GM18499 (cell line): ENCODE measurements around the gene UBE2G1.
"Not testable (repeated sequence)": the region's sequence is repeated elsewhere in the genome, so short reads cannot be mapped to it uniquely, and the experiment has no call there.

ENCODE experiments used
- ATAC-seq: cut with Tn5 transposase; IDR thresholded peaks from one replicate; pipeline ENCODE4 v1.9.1; 2021; ENCODE audit warnings: moderate number of reproducible peaks; ENCODE audit not compliant: insufficient read depth, unreplicated experiment

The UBE2G1 gene

GRCh38 chr17:4256952-4257351 is 109.5 kb downstream of the UBE2G1 start:
- no peak for ATAC-seq

GRCh38 chr17:4255271-4255670 is 111.2 kb downstream of the UBE2G1 start:
- ATAC-seq: not testable (repeated sequence)

GRCh38 chr17:4250887-4251286 is 115.6 kb downstream of the UBE2G1 start:
- no peak for ATAC-seq

- no peak for ATAC-seq
These were observed 116.9 kb downstream of the UBE2G1 start for GRCh38 chr17:4249452-4250029.

- no peak for ATAC-seq
These were observed 117.8 kb downstream of the UBE2G1 start for GRCh38 chr17:4248504-4249277.

- no peak for ATAC-seq
These were observed 118.5 kb downstream of the UBE2G1 start for GRCh38 chr17:4247971-4248388.

GRCh38 chr17:4247361-4247970 is 119.0 kb downstream of the UBE2G1 start:
- ATAC-seq: no peak

- no peak for ATAC-seq
These were observed 119.8 kb downstream of the UBE2G1 start for GRCh38 chr17:4246674-4247073.

GRCh38 chr17:4241535-4241934 is 124.9 kb downstream of the UBE2G1 start:
- ATAC-seq: no peak

- no peak for ATAC-seq
These were observed 130.0 kb downstream of the UBE2G1 start for GRCh38 chr17:4236456-4236855.

- ATAC-seq: no peak
These were observed 130.8 kb downstream of the UBE2G1 start for GRCh38 chr17:4235372-4236279.

- no peak for ATAC-seq
These were observed 132.1 kb downstream of the UBE2G1 start for GRCh38 chr17:4234401-4234800.

GRCh38 chr17:4233668-4234258 is 132.7 kb downstream of the UBE2G1 start:
- ATAC-seq: no peak

- no peak for ATAC-seq
These were observed 134.2 kb downstream of the UBE2G1 start for GRCh38 chr17:4232168-4232813.

- no peak for ATAC-seq
These were observed 136.6 kb downstream of the UBE2G1 start for GRCh38 chr17:4229627-4230541.

GRCh38 chr17:4221899-4222659 is 144.4 kb downstream of the UBE2G1 start:
- ATAC-seq: no peak

GRCh38 chr17:4221163-4221562 is 145.3 kb downstream of the UBE2G1 start:
- ATAC-seq: no peak

GRCh38 chr17:4220655-4221054 is 145.8 kb downstream of the UBE2G1 start:
- ATAC-seq: no peak
